HG03108 (cell line): ENCODE data around the gene VGLL3.

Experiments used
- ATAC-seq: cut with Tn5 transposase; IDR thresholded peaks from one replicate; pipeline ENCODE4 v1.9.1; 2021; ENCODE audit warnings: moderate library complexity; ENCODE audit not compliant: unreplicated experiment

The VGLL3 gene

GRCh38 chr3:86954747-86955146 is 36.2 kb downstream of the VGLL3 start:
- no peak for ATAC-seq

- ATAC-seq = no peak
Measured at GRCh38 chr3:86954226-86954625, 36.7 kb downstream of the VGLL3 start.

GRCh38 chr3:86951322-86951721 is 39.6 kb downstream of the VGLL3 start:
- ATAC-seq = no peak

GRCh38 chr3:86950717-86951116 is 40.2 kb downstream of the VGLL3 start:
- no peak for ATAC-seq

GRCh38 chr3:86949850-86950249 is 41.1 kb downstream of the VGLL3 start:
- no peak for ATAC-seq

- no peak for ATAC-seq
Measured at GRCh38 chr3:86948822-86949221, 42.1 kb downstream of the VGLL3 start.

- ATAC-seq = no peak
Measured at GRCh38 chr3:86942206-86942605, 48.7 kb downstream of the VGLL3 start.

- ATAC-seq = no peak
Measured at GRCh38 chr3:86938416-86939105, 52.4 kb downstream of the VGLL3 start.

- ATAC-seq = no peak
Measured at GRCh38 chr3:86937306-86937791, 53.6 kb downstream of the VGLL3 start.

GRCh38 chr3:86934851-86935250 is 56.1 kb downstream of the VGLL3 start:
- ATAC-seq = no peak

GRCh38 chr3:86930831-86931230 is 60.1 kb downstream of the VGLL3 start:
- ATAC-seq = no peak

- ATAC-seq = no peak
Measured at GRCh38 chr3:86930181-86930580, 60.8 kb downstream of the VGLL3 start.

GRCh38 chr3:86929046-86929445 is 61.9 kb downstream of the VGLL3 start:
- ATAC-seq = no peak

- no peak for ATAC-seq
Measured at GRCh38 chr3:86923071-86923491, 67.9 kb downstream of the VGLL3 start.

- no peak for ATAC-seq
Measured at GRCh38 chr3:86921971-86922680, 68.8 kb downstream of the VGLL3 start.

- no peak for ATAC-seq
Measured at GRCh38 chr3:86914670-86915069, 76.3 kb downstream of the VGLL3 start.

- ATAC-seq = no peak
Measured at GRCh38 chr3:86913160-86913559, 77.8 kb downstream of the VGLL3 start.

- no peak for ATAC-seq
Measured at GRCh38 chr3:86895202-86895601, 95.7 kb downstream of the VGLL3 start.

GRCh38 chr3:86890741-86891396 is 100.1 kb downstream of the VGLL3 start:
- ATAC-seq = no peak
